Endothelial cell of umbilical vein (primary cell): ENCODE measurements around the gene ANKRD13B.

Experiments used
- CTCF ChIP-seq, 2 donors: IDR thresholded peaks; 1 replicate in 1 of 2; 2 replicates in 1 of 2; pipeline ENCODE4 v1.5.1; 2011; ENCODE audit warnings: low read length in 2 of 2, mild to moderate bottlenecking in 2 of 2, moderate library complexity in 2 of 2, control low read depth in 1 of 2, inconsistent platforms in 1 of 2, low read depth in 1 of 2; ENCODE audit not compliant: insufficient read depth in 1 of 2; ENCODE audit errors: extremely low read depth in 1 of 2
- EZH2 ChIP-seq: IDR thresholded peaks from 2 replicates; pipeline ENCODE4 v1.6.1; 2012; ENCODE audit warnings: borderline replicate concordance, low read depth, mild to moderate bottlenecking, moderate library complexity, low read length, inconsistent platforms; ENCODE audit not compliant: severe bottlenecking
- FOS ChIP-seq: IDR thresholded peaks from 2 replicates; pipeline ENCODE4 v1.6.1; 2011; ENCODE audit warnings: mild to moderate bottlenecking, low read length, moderate library complexity, borderline replicate concordance; ENCODE audit not compliant: insufficient read depth
- JUN ChIP-seq: IDR thresholded peaks from 2 replicates; pipeline ENCODE4 v1.6.1; 2011; ENCODE audit warnings: borderline replicate concordance, low read depth; ENCODE audit not compliant: insufficient read length, insufficient read depth
- MYC ChIP-seq: IDR thresholded peaks from one replicate; pipeline ENCODE4 v1.6.1; 2011; ENCODE audit warnings: mild to moderate bottlenecking, low read depth, low read length
- POLR2A ChIP-seq: IDR thresholded peaks from 2 replicates; pipeline ENCODE4 v1.6.1; 2012; ENCODE audit warnings: low read depth, mild to moderate bottlenecking, control low read depth, low read length
- POLR2AphosphoS5 ChIP-seq: IDR thresholded peaks from 2 replicates; pipeline ENCODE4 v1.6.1; 2012; ENCODE audit warnings: low read depth, mild to moderate bottlenecking, control low read depth, low read length, moderate library complexity; ENCODE audit not compliant: insufficient read depth
- TF ChIP-seq, protein P1 (sequence below): IDR thresholded peaks from 2 replicates; pipeline ENCODE4 v1.6.1; 2011; ENCODE audit not compliant: insufficient read depth, insufficient read length

DNA sequence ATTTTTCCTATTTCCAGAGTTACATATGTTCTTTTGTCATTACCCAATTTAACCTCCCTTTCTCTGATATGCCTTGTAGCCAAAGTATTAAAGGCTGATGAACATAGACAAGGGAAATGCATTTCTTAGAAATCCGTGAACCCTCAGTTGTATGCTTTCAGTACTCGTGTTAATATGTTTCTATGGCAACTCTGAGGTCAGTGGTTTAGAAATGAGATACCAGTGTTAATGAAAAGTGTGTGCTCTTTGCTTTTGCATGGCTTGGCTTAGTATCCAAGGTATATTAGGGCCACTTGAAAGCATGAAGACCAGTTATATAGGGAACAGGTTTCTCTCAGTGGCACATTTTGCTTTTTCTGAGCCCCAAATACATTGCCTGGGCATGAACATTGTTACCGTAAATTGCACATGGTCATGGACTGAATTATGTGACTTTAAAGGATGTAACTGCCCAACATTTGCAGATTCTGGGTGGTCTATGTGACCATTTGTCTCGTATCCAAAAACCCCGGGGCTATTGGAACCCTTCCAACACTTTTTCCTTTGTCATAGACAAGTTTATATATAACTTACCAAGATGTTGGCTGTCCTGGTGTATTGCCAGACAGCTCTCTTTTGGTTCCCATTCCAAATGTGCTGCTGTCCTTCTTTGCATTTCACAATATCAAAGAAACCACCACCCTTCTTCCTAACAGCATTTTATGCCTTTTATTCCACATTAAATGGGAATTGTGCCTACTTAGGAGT, 43.6 kb upstream of the ANKRD13B start:
- TF ChIP-seq CTCF (IDR thresholded peaks at IDR 0.05; ENCODE audit: extremely low read depth in 1 of 2, insufficient read depth in 1 of 2, low read depth in 1 of 2, low read length in 2 of 2) = no peak
- TF ChIP-seq POLR2A = no peak
- no peak for TF ChIP-seq MYC
- no peak for TF ChIP-seq POLR2AphosphoS5
- TF ChIP-seq, protein P1, sequence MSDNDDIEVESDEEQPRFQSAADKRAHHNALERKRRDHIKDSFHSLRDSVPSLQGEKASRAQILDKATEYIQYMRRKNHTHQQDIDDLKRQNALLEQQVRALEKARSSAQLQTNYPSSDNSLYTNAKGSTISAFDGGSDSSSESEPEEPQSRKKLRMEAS = no peak
- no peak for TF ChIP-seq EZH2
- no peak for TF ChIP-seq JUN
- TF ChIP-seq FOS = no peak
